Stimulated activated CD8-positive, alpha-beta memory T cell treated with anti-CD3 and anti-CD28 coated beads, Interleukin-4, amount 100 ng/mL, for 48 hours (primary cell): Measurements from ENCODE around the gene GYPC.
"Not testable (repeated sequence)": the region's sequence is repeated elsewhere in the genome, so short reads cannot be mapped to it uniquely, and the experiment has no call there.

Source experiments
- DNase-seq: peaks from one replicate; pipeline ENCODE4 v3.0.0-alpha.2; 2020

GYPC gene

GRCh38 chr2:126700677-126701076 lies 44.7 kb downstream of the GYPC start:
- no peak for DNase-seq

- DNase-seq, result no peak
Observed at GRCh38 chr2:126703311-126703710, 47.4 kb downstream of the GYPC start.

- DNase-seq, result no peak
Observed at GRCh38 chr2:126704434-126705160, 48.6 kb downstream of the GYPC start.

GRCh38 chr2:126707191-126707590 lies 51.2 kb downstream of the GYPC start:
- no peak for DNase-seq

- no peak for DNase-seq
Observed at GRCh38 chr2:126707941-126708340, 52.0 kb downstream of the GYPC start.

GRCh38 chr2:126714191-126714965 lies 58.4 kb downstream of the GYPC start:
- no peak for DNase-seq

GRCh38 chr2:126715111-126715510 lies 59.2 kb downstream of the GYPC start:
- DNase-seq, result no peak

- no peak for DNase-seq
Observed at GRCh38 chr2:126715576-126716406, 59.8 kb downstream of the GYPC start.

- not testable (repeated sequence) for DNase-seq
Observed at GRCh38 chr2:126717277-126717676, 61.3 kb downstream of the GYPC start.

GRCh38 chr2:126717928-126718327 lies 62.0 kb downstream of the GYPC start:
- no peak for DNase-seq

GRCh38 chr2:126719191-126719832 lies 63.4 kb downstream of the GYPC start:
- DNase-seq, result no peak

GRCh38 chr2:126719833-126720351 lies 63.9 kb downstream of the GYPC start:
- no peak for DNase-seq

GRCh38 chr2:126720638-126721037 lies 64.7 kb downstream of the GYPC start:
- no peak for DNase-seq

- DNase-seq, result no peak
Observed at GRCh38 chr2:126722081-126722480, 66.1 kb downstream of the GYPC start.

GRCh38 chr2:126722546-126722945 lies 66.6 kb downstream of the GYPC start:
- DNase-seq, result no peak

GRCh38 chr2:126723281-126723815 lies 67.4 kb downstream of the GYPC start:
- DNase-seq, result no peak

GRCh38 chr2:126725580-126725979 lies 69.6 kb downstream of the GYPC start:
- no peak for DNase-seq

GRCh38 chr2:126729896-126730295 lies 73.9 kb downstream of the GYPC start:
- DNase-seq, result no peak

- DNase-seq, result no peak
Observed at GRCh38 chr2:126730655-126731054, 74.7 kb downstream of the GYPC start.

GRCh38 chr2:126731353-126731752 lies 75.4 kb downstream of the GYPC start:
- no peak for DNase-seq

GRCh38 chr2:126732682-126733245 lies 76.8 kb downstream of the GYPC start:
- DNase-seq, result no peak

GRCh38 chr2:126733795-126734194 lies 77.8 kb downstream of the GYPC start:
- DNase-seq, result no peak
